Measurements from ENCODE around the gene RAB40C. TPM values are rescaled to one million over a fixed set of nuclear protein-coding genes. Genes with fewer than 3 reads are reported as not detected.

The RAB40C gene
- total RNA-seq, 2 experiments from 2014 or later, result 6.3 to 7.3 TPM

- Mint-ChIP-seq H3K27ac (no peak within 1 kb of the TSS), H3K27me3 (ENCODE audit: low read depth) (no peaks in the 10 kb centered on the region), H3K4me1 (ENCODE audit: low read depth) (peaks cover 7% of the 10 kb centered on the region), H3K36me3 (ENCODE audit: low read depth) (peaks cover 9% of the 10 kb centered on the region), H3K4me3 (no peak within 1 kb of the TSS), H3K9me3 (no peaks in the 10 kb centered on the region)
- no peak for DNase-seq
- intact Hi-C loops (cut with micrococcal nuclease), result no loop called here
- CTCF ChIA-PET, result no interaction called here
Measured at GRCh38 chr16:630815-631405, 41.0 kb downstream of the RAB40C start, which contains the start of gene WFIKKN1. Gene WFIKKN1, plus strand, starts transcription at chr16:630985. Its CDS starts 269 bp downstream, at chr16:631254.

GRCh38 chr16:631808-632358, 42.0 kb downstream of the RAB40C start:
- no peaks in the 10 kb centered on the region for H3K27me3 Mint-ChIP-seq (ENCODE audit: low read depth)
- H3K36me3 Mint-ChIP-seq (ENCODE audit: low read depth), result peaks cover 11% of the 10 kb centered on the region
- CTCF ChIA-PET, result no interaction called here
- peaks cover 10% of the 10 kb centered on the region for H3K4me1 Mint-ChIP-seq (ENCODE audit: low read depth)
- intact Hi-C loops (cut with micrococcal nuclease), result no loop called here
- DNase-seq, result no peak
- H3K4me3 Mint-ChIP-seq, result no peak overlapping the region
- H3K9me3 Mint-ChIP-seq, result no peaks in the 10 kb centered on the region
- no peak overlapping the region for H3K27ac Mint-ChIP-seq

GRCh38 chr16:632486-633335, 42.8 kb downstream of the RAB40C start:
- Mint-ChIP-seq H3K9me3 (no peaks in the 10 kb centered on the region), H3K4me3 (no peak overlapping the region), H3K27me3 (ENCODE audit: low read depth) (no peaks in the 10 kb centered on the region), H3K36me3 (ENCODE audit: low read depth) (peaks cover 11% of the 10 kb centered on the region), H3K27ac (no peak overlapping the region), H3K4me1 (ENCODE audit: low read depth) (peaks cover 14% of the 10 kb centered on the region)
- no peak for DNase-seq
- CTCF ChIA-PET, result no interaction called here
- intact Hi-C loops (cut with micrococcal nuclease), result no loop called here

GRCh38 chr16:633336-634050, 43.6 kb downstream of the RAB40C start:
- no peak for DNase-seq
- no peaks in the 10 kb centered on the region for H3K27me3 Mint-ChIP-seq (ENCODE audit: low read depth)
- no peak overlapping the region for H3K27ac Mint-ChIP-seq
- intact Hi-C loops (cut with micrococcal nuclease), result no loop called here
- no peaks in the 10 kb centered on the region for H3K9me3 Mint-ChIP-seq
- peaks cover 15% of the 10 kb centered on the region for H3K4me1 Mint-ChIP-seq (ENCODE audit: low read depth)
- no peak overlapping the region for H3K4me3 Mint-ChIP-seq
- CTCF ChIA-PET, result interaction anchor here (0.6 kb wide), 1 partner anchor 211 kb away, joined by 3 read pairs; no protein-coding TSS in a partner anchor
- H3K36me3 Mint-ChIP-seq (ENCODE audit: low read depth), result peaks cover 11% of the 10 kb centered on the region

- Mint-ChIP-seq H3K36me3 (ENCODE audit: low read depth) (peaks cover 11% of the 10 kb centered on the region), H3K4me3 (peak overlapping the region; percentile 45), H3K27me3 (ENCODE audit: low read depth) (no peaks in the 10 kb centered on the region), H3K4me1 (ENCODE audit: low read depth) (peaks cover 15% of the 10 kb centered on the region), H3K27ac (no peak overlapping the region), H3K9me3 (no peaks in the 10 kb centered on the region)
- no peak for DNase-seq
- CTCF ChIA-PET, result interaction anchor here (0.6 kb wide), 1 partner anchor 212 kb away, joined by 3 read pairs; no protein-coding TSS in a partner anchor
- intact Hi-C loops (cut with micrococcal nuclease), result no loop called here
Measured at GRCh38 chr16:634051-634670, 44.3 kb downstream of the RAB40C start.

- peak overlapping the region; percentile 66 for H3K4me3 Mint-ChIP-seq
- no peak for DNase-seq
- CTCF ChIA-PET, result no interaction called here
- no peak overlapping the region for H3K27ac Mint-ChIP-seq
- intact Hi-C loops (cut with micrococcal nuclease), result no loop called here
- H3K4me1 Mint-ChIP-seq (ENCODE audit: low read depth), result peaks cover 15% of the 10 kb centered on the region
- no peaks in the 10 kb centered on the region for H3K27me3 Mint-ChIP-seq (ENCODE audit: low read depth)
- peaks cover 11% of the 10 kb centered on the region for H3K36me3 Mint-ChIP-seq (ENCODE audit: low read depth)
- no peaks in the 10 kb centered on the region for H3K9me3 Mint-ChIP-seq
Measured at GRCh38 chr16:634996-635395, 45.1 kb downstream of the RAB40C start.

GRCh38 chr16:635573-636205, 45.8 kb downstream of the RAB40C start:
- peak; percentile 28 for DNase-seq
- H3K27me3 Mint-ChIP-seq (ENCODE audit: low read depth), result no peaks in the 10 kb centered on the region
- no peaks in the 10 kb centered on the region for H3K9me3 Mint-ChIP-seq
- intact Hi-C loops (cut with micrococcal nuclease), result loop anchor here (1.0 to 2.0 kb wide), 5 partner anchors 14 to 110 kb away; partner anchors contain the start of genes JMJD8 and WDR90
- peaks cover 11% of the 10 kb centered on the region for H3K36me3 Mint-ChIP-seq (ENCODE audit: low read depth)
- no peak overlapping the region for H3K27ac Mint-ChIP-seq
- H3K4me1 Mint-ChIP-seq (ENCODE audit: low read depth), result peaks cover 15% of the 10 kb centered on the region
- H3K4me3 Mint-ChIP-seq, result peak overlapping the region; percentile 90
- CTCF ChIA-PET, result interaction anchor here (0.7 kb wide), 1 partner anchor 529 kb away, joined by 3 read pairs; no protein-coding TSS in a partner anchor

- H3K4me3 Mint-ChIP-seq, result peak within 1 kb of the TSS; percentile 90
- no peaks in the 10 kb centered on the region for H3K27me3 Mint-ChIP-seq (ENCODE audit: low read depth)
- DNase-seq, result peak; percentile 95
- H3K36me3 Mint-ChIP-seq (ENCODE audit: low read depth), result peaks cover 11% of the 10 kb centered on the region
- intact Hi-C loops (cut with micrococcal nuclease), result loop anchor here (1.0 to 2.0 kb wide), 5 partner anchors 13 to 111 kb away; partner anchors contain the start of genes JMJD8 and WDR90
- H3K9me3 Mint-ChIP-seq, result no peaks in the 10 kb centered on the region
- peaks cover 15% of the 10 kb centered on the region for H3K4me1 Mint-ChIP-seq (ENCODE audit: low read depth)
- CTCF ChIA-PET, result interaction anchor here (0.6 to 1.2 kb wide), 3 partner anchors 11 to 529 kb away, joined by 3 to 6 read pairs (median 3); no protein-coding TSS in a partner anchor
- peak within 1 kb of the TSS; percentile 91 for H3K27ac Mint-ChIP-seq
Measured at GRCh38 chr16:636206-637080, 46.6 kb downstream of the RAB40C start, which contains the start of gene METTL26. Gene METTL26, minus strand, starts transcription at chr16:636305. Its CDS starts 15 bp downstream, at chr16:636290.

GRCh38 chr16:637081-638018, 47.5 kb downstream of the RAB40C start:
- CTCF ChIA-PET, result interaction anchor here (1.2 kb wide), 1 partner anchor 11 kb away, joined by 6 read pairs; no protein-coding TSS in a partner anchor
- Mint-ChIP-seq H3K27ac (peak overlapping the region; percentile 91), H3K27me3 (ENCODE audit: low read depth) (no peaks in the 10 kb centered on the region), H3K4me3 (peak overlapping the region; percentile 90), H3K9me3 (no peaks in the 10 kb centered on the region), H3K4me1 (ENCODE audit: low read depth) (peaks cover 15% of the 10 kb centered on the region), H3K36me3 (ENCODE audit: low read depth) (peaks cover 11% of the 10 kb centered on the region)
- peak; percentile 92 for DNase-seq
- intact Hi-C loops (cut with micrococcal nuclease), result loop anchor here (2.0 kb wide), 1 partner anchor 47 kb away; the partner anchor contains the start of gene JMJD8

- CTCF ChIA-PET, result no interaction called here
- Mint-ChIP-seq H3K4me3 (no peak overlapping the region), H3K4me1 (ENCODE audit: low read depth) (peaks cover 15% of the 10 kb centered on the region), H3K27me3 (ENCODE audit: low read depth) (no peaks in the 10 kb centered on the region), H3K9me3 (no peaks in the 10 kb centered on the region), H3K36me3 (ENCODE audit: low read depth) (peaks cover 11% of the 10 kb centered on the region), H3K27ac (no peak overlapping the region)
- intact Hi-C loops (cut with micrococcal nuclease), result no loop called here
- DNase-seq, result no peak
Measured at GRCh38 chr16:638034-638543, 48.2 kb downstream of the RAB40C start.
